Measurements from ENCODE around the gene GNG7.
"Not testable (repeated sequence)": the region's sequence is repeated elsewhere in the genome, so short reads cannot be mapped to it uniquely, and the experiment has no call there.

Gene GNG7

DNA sequence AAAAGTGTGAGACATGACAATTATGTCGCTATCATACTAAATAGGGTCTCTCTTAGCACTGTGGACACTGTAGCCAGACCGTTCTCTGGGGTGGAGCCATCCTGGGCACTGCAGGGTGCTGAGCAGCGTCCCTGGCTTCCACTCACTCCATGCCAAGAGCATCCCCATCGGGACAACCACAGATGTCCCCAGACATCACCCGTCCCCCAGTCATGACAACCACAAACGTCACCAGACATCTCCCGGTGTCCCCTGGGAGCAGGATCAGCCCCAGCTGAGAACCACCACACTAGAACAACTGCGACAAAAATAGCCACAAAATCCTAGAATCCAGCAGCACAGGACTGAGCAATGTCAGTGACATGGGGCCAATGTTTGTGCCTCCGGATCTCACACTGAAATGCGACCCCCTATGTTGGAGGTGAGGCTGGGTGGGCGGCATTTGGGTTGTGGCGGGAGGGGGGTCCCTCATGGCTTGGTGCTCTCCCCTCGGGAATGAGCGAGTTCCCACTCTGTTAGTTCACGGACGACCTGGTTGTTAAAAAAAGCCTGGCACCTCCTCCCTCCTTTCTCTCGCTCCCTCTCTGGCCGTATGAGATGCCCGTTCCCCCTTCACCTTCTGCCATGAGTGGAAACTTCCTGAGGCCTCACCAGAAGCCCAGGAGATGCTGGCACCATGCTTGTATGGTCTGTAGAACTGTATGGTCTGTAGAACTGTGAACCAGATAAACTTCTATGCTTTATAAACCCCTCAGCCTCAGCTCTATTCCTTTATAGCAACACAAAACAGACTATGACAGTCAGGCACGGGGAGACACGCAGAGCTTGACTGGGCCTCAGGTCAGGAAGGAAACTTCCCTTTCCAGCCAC is 132.7 kb downstream of the GNG7 start:
- DNase-seq: no peak

GRCh38 chr19:2567996-2568395 is 134.5 kb downstream of the GNG7 start:
- no peak for DNase-seq

DNA sequence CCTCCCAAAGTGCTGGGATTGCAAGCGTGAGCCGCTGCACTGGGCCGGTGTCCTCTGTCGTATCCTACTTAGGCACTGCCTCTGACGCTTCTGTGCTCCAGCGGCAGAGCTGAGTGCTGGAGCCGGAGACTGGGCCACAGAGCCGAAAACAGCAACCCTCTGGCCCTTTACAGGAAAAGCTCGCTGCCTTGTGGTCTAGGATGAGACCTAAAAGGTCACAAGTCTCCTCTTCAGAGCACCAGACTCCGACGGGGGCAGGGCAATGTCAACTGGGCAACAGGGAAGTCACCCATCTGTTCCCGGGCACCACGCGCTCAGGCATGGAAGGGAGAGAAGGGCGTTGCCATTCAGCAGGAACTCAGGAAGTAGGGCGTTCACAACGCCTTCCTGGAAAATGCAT is 134.9 kb downstream of the GNG7 start:
- DNase-seq: no peak

DNA sequence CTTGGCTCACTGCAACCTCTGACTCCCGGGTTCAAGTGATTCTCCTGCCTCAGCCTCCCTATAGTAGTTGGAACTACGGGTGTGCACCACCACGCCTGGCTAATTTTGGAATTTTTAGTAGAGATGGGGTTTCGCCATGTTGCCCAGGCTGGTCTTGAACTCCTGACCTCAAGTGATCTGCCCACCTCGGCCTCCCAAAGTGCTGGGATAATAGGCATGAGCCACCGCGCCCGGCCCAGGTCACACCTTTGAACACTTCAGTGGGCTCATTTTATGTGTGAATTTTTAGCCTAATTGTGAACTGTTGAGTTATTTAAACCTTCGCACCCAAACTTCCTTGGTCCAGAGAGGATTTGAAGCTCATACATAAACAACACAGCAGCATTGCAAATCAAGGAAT is 138.9 kb downstream of the GNG7 start:
- DNase-seq: not testable (repeated sequence)

DNA sequence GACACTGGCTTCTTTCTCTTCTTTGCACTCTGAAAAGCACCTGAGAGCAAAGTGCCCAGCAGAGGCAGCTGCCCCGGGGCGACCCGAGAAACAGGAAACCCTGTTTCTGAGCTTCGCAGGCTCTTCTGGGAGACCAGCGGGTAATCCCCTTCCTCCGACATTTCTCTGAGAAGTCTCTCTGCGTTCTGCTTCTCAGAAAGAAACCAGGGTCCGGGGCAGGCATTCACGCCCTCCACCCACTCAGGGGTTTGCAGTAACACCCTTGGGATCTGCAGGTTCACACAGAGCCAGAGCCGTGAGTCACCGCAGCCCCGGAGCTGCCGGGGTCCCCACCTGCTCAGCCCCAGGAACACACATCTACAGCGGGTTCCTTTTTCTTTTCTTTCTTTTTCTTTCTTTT is 140.6 kb downstream of the GNG7 start:
- peak; percentile 47 for DNase-seq

DNA sequence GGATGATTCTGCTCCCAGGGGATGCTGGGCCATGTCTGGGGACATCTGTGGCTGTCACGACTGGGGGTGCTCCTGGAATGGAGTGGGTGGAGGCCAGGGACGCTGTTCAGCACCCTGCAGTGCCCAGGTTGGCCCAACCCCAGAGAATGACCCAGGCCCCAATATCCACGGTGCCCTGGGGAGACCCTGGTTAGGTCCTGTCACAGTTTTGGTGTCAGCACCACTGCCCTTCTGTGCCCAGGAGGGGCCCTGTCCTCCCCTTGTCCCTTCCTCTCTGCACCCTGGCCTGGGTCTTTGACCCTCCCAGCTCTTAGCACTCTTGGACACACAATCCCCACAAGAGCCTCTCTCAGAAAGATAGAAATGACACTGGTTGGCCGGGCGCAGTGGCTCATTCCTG is 141.3 kb downstream of the GNG7 start:
- no peak for DNase-seq

DNA sequence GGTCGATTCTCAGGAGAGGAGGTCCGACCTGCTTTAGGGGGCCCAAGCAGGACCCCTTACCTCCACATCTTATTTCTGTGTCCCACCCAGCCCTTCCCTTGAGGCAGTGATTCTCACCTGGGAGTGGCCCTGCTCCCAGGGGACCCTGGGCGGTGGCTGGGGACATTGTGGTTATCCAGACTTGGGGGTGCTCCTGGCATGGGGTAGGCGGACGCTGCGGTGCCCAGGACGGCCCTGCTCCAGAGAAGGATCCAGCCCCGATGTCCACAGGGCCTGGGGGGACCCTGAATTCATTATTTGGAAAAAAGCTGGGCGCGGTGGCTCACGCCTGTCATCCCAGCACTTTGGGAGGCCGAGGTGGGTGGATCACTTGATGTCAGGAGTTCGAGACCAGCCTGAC is 142.1 kb downstream of the GNG7 start:
- DNase-seq: no peak

DNA sequence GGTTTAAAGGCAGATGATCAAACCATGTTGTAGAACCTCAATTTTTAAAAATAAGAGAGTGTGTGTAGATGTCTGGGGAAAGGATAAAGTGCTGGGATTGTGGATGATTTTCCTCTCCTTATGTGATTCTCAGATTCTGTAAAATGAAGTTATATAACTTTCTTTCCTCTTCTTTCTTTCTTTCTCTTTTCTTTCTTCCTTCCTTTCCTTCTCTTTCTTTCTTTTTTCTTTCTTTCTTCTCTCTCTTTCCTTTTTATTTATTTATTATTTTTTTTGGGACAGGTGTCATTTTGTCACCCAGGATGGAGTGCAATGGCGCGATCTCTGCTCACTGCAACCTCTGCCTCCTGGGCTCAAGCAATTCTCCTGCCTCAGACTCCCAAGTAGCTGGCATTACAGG is 144.0 kb downstream of the GNG7 start:
- DNase-seq: no peak

- DNase-seq: not testable (repeated sequence)
Measured at GRCh38 chr19:2558131-2558530, 144.4 kb downstream of the GNG7 start.

- no peak for DNase-seq
Measured at GRCh38 chr19:2557093-2557440, 145.4 kb downstream of the GNG7 start.

- no peak for DNase-seq
Measured at GRCh38 chr19:2556221-2557092, 146.0 kb downstream of the GNG7 start.

- DNase-seq: no peak
Measured at GRCh38 chr19:2555422-2556220, 146.9 kb downstream of the GNG7 start.

DNA sequence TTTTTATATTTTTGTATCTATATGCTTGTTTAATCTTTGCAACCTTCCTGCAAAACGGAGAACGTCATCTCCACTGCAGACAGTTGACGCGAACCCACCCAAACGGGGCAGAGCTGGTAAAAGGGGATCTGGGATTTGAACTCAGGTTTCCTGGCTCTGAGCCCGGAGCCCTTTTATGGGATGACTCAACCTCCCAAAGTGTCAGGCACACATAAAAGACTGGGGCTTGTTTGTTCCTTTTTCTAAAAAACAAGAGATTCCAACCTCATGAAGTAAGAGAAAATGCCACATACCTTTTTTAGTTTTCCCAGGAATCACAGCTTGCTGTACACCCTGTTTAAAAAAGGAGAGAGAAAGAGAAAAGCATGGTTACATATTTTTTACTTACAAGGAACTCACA is 147.6 kb downstream of the GNG7 start:
- DNase-seq: no peak

- no peak for DNase-seq
Measured at GRCh38 chr19:2553510-2553909, 149.0 kb downstream of the GNG7 start.

- no peak for DNase-seq
Measured at GRCh38 chr19:2552859-2553258, 149.6 kb downstream of the GNG7 start.

- no peak for DNase-seq
Measured at GRCh38 chr19:2551864-2552185, 150.7 kb downstream of the GNG7 start.

DNA sequence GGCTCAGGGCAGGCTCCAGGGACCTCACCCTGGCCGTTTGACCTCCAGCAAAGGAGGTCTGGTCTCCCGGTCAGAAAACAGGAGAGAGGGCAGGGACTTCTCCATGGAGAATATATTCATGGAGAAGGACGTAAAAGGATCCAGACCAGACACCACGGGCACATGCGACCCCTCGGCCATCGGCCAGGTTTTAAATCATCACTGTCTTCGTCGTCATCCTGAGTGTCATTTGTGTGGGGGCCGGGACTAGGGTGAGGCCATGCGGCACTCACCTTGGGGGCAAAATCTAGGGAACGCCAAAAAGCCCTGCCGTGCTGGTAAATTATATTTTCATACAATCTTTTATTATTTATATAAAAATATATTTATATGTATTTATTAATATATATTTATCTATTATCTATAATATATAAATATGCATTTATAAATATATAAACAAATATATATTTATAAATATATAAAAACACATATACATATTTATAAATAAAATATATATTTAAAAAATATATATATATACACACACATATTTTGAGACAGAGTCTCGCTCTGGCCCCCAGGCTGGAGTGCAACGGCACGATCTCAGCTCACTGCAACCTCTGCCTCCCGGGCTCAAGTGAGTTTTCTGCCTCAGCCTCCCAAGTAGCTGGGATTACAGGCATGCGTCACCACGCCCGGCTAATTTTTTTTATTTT is 151.2 kb downstream of the GNG7 start:
- no peak for DNase-seq

- no peak for DNase-seq
Measured at GRCh38 chr19:2550431-2551171, 151.9 kb downstream of the GNG7 start.

- DNase-seq: no peak
Measured at GRCh38 chr19:2549701-2550191, 152.7 kb downstream of the GNG7 start.

DNA sequence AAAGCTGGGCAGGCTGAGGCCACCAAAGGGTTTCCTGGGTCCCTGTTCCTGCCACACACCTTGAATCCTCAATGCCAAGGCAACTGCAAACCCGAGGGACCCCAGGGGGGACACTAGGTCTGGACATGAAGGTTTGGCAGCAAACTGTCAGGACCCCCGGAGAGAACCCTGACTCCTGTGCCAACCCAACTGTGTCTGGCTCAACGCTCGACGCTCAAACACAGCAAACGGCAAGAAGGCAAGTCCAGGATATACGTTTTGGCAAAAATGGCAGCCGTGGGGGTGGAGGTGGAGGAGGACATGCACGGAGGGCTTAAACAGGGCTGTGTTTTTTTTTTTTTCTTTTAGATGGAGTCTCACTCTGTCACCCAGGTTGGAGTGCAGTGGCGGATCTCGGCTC is 153.5 kb downstream of the GNG7 start:
- no peak for DNase-seq

DNA sequence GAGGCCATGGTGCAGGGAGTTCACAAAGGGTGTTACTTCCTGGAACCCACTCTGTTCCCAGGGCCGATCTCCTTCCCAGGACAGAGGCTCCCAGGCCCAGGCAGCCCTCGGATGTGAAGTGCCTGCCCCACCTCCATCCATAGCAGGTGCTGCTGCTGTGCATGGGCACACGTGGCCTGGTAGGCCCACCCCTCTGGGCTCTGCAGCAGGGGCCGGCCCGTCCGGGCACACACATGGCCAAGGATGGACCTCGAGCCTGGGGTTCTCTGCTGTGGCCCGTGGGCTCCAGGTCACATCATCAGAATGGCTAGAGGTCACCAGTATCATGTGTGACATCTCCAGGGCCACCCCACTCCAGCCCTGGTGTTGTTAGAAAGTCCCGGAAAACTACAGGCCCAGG is 154.8 kb downstream of the GNG7 start:
- no peak for DNase-seq

Measured in activated CD4-positive, alpha-beta T cell treated with anti-CD3 and anti-CD28 coated beads for 1 hour (primary cell).